ENCODE results near the gene KRT34. TPM values are rescaled to one million over a fixed set of nuclear protein-coding genes. Genes with fewer than 3 reads are reported as not detected.

The KRT34 gene
- polyA plus RNA-seq, 6 donors from 2014 or later = not detected

GRCh38 chr17:41416479-41416878 lies 34.4 kb upstream of the KRT34 start:
- DNase-seq = no peak

DNA sequence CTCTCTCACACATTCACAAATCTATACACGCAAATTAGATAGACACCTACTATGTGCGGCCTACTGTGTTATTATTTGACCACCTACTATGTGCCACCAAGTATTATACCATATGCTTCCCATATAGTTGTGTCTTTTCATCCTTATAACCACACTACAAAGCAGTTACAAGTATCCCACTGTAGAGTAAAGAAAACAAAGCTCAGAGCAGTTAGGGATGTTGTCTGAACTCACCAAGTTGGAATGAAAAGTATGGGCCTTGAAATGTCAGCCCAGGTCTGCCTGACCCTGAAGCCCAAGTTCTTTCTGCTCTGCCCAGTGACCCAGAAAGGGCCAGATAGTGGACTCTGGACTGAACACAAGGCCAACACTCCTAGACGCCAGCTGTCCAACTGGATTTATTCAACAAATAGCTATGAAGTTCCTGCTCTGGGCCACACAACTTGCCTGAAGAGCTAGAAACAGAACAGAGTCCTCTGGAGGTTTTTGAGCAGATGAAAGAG lies 33.8 kb upstream of the KRT34 start:
- Mint-ChIP-seq H3K27me3 (peaks cover 12 to 41% (median 29%) of the 10 kb centered on the region in 3 donors), H3K4me1 (peaks cover 6 to 9% (median 9%) of the 10 kb centered on the region in 3 donors), H3K9me3 (peaks cover 0 to under 1% (median 0%) of the 10 kb centered on the region in 7 donors), H3K4me3 (no peak overlapping the region), H3K27ac (no peak overlapping the region), H3K36me3 (no peaks in the 10 kb centered on the region)
- DNase-seq (no peak), ATAC-seq (ENCODE audit: low read depth in 2 of 2) (no peak)

More at GRCh38 chr17:41416479-41416878, 34.4 kb upstream of the KRT34 start:
- no peak for ATAC-seq (ENCODE audit: low read depth in 2 of 2)
- no peaks in the 10 kb centered on the region for H3K36me3 Mint-ChIP-seq
- H3K27me3 Mint-ChIP-seq = peaks cover 15 to 44% (median 29%) of the 10 kb centered on the region in 3 donors
- peaks cover 6 to 9% (median 9%) of the 10 kb centered on the region in 3 donors for H3K4me1 Mint-ChIP-seq
- H3K27ac Mint-ChIP-seq = peak overlapping the region in 1 of 6 donors; percentile 34
- H3K9me3 Mint-ChIP-seq = no peaks in the 10 kb centered on the region
- no peak overlapping the region for H3K4me3 Mint-ChIP-seq

GRCh38 chr17:41415411-41415810 lies 33.3 kb upstream of the KRT34 start:
- H3K27ac Mint-ChIP-seq = no peak overlapping the region
- DNase-seq (no peak), ATAC-seq (ENCODE audit: low read depth in 2 of 2) (no peak)
- no peaks in the 10 kb centered on the region for H3K36me3 Mint-ChIP-seq
- H3K4me1 Mint-ChIP-seq = peaks cover 6 to 9% (median 9%) of the 10 kb centered on the region in 3 donors
- peaks cover 0 to 1% (median 0%) of the 10 kb centered on the region in 7 donors for H3K9me3 Mint-ChIP-seq
- no peak overlapping the region for H3K4me3 Mint-ChIP-seq
- H3K27me3 Mint-ChIP-seq = peaks cover 12 to 37% (median 29%) of the 10 kb centered on the region in 3 donors

- no peaks in the 10 kb centered on the region for H3K36me3 Mint-ChIP-seq
- no peak for DNase-seq
- peaks cover 14 to 44% (median 39%) of the 10 kb centered on the region in 3 donors for H3K27me3 Mint-ChIP-seq
- ATAC-seq (ENCODE audit: low read depth in 2 of 2) = no peak
- no peak overlapping the region for H3K4me3 Mint-ChIP-seq
- H3K27ac Mint-ChIP-seq = no peak overlapping the region
- H3K4me1 Mint-ChIP-seq = peaks cover 6 to 9% (median 9%) of the 10 kb centered on the region in 3 donors
- peaks cover 0 to 1% (median 0%) of the 10 kb centered on the region in 7 donors for H3K9me3 Mint-ChIP-seq
Measured at GRCh38 chr17:41413982-41414381, 31.9 kb upstream of the KRT34 start.

DNA sequence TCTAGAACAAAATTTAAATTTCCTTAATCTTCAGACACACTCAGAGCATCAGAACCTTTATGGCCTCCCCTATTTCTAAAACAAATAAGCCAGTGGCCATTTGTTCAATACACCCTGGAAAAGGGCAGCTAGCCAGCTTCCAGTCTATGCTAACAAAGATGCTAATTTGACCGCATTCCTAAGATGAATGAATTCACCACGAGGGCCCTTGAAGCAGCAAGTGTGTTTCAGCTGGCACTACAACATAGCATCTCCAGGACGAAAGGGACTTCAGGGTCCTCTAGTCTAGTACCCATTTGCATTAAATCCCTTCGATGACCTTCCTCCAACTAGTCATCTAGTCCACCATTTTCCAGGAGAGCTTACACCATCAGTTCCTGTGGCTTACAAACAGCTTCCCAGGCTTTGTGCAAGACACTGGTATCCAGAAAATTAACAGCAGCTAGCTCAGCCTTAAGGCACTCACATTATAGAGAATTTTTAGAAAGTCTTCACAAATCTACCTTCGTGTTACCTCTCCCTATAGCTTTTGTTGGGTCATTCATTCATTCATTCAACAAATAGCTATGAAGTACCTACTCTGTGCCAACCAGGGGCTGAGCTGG lies 31.3 kb upstream of the KRT34 start:
- Mint-ChIP-seq H3K27me3 (peaks cover 15 to 49% (median 44%) of the 10 kb centered on the region in 3 donors), H3K4me3 (no peak overlapping the region), H3K9me3 (peaks cover 0 to 1% (median 0%) of the 10 kb centered on the region in 7 donors), H3K36me3 (no peaks in the 10 kb centered on the region), H3K27ac (no peak overlapping the region), H3K4me1 (peaks cover 6 to 9% (median 9%) of the 10 kb centered on the region in 3 donors)
- DNase-seq = no peak
- ATAC-seq (ENCODE audit: low read depth in 2 of 2) = no peak

GRCh38 chr17:41411072-41411840 lies 29.1 kb upstream of the KRT34 start:
- H3K4me1 Mint-ChIP-seq = no peaks in the 10 kb centered on the region
- no peaks in the 10 kb centered on the region for H3K36me3 Mint-ChIP-seq
- no peak for DNase-seq
- H3K27ac Mint-ChIP-seq = no peak overlapping the region
- no peak overlapping the region for H3K4me3 Mint-ChIP-seq
- ATAC-seq (ENCODE audit: low read depth in 2 of 2) = no peak
- H3K9me3 Mint-ChIP-seq = peaks cover 0 to 1% (median 0%) of the 10 kb centered on the region in 7 donors
- peaks cover 15 to 60% (median 49%) of the 10 kb centered on the region in 3 donors for H3K27me3 Mint-ChIP-seq

DNA sequence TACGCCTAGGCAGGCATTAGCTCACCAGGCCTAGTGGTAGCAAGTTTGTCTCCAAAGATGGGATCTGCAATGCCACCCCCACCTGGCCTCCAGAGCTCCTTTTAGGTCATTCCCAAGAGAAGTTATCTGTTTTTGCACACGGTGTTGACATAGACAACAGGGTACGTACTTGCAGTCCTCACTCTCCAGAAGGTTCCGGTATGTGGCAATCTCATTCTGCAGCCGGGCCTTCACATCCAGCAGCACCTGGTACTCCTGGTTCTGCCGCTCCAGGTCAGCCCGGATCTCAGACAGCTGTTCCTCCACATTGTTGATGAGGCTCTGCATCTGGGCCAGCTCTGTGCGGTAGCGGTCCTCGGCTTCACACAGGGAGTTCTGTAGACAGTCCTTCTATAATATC lies 25.1 kb upstream of the KRT34 start:
- ATAC-seq (ENCODE audit: low read depth in 2 of 2) (no peak), DNase-seq (no peak)
- H3K27ac Mint-ChIP-seq = no peak overlapping the region
- H3K27me3 Mint-ChIP-seq = peaks cover 29 to 52% (median 48%) of the 10 kb centered on the region in 3 donors
- H3K4me3 Mint-ChIP-seq = no peak overlapping the region
- no peaks in the 10 kb centered on the region for H3K4me1 Mint-ChIP-seq
- H3K9me3 Mint-ChIP-seq = peaks cover 0 to 1% (median 0%) of the 10 kb centered on the region in 7 donors
- H3K36me3 Mint-ChIP-seq = no peaks in the 10 kb centered on the region

GRCh38 chr17:41406205-41406604 lies 24.1 kb upstream of the KRT34 start:
- no peak for DNase-seq
- Mint-ChIP-seq H3K27me3 (peaks cover 34 to 48% (median 47%) of the 10 kb centered on the region in 3 donors), H3K36me3 (no peaks in the 10 kb centered on the region), H3K4me3 (no peak overlapping the region), H3K27ac (peak overlapping the region in 2 of 6 donors; percentile 50 to 96), H3K9me3 (peaks cover 0 to 1% (median 0%) of the 10 kb centered on the region in 7 donors), H3K4me1 (no peaks in the 10 kb centered on the region)
- ATAC-seq (ENCODE audit: low read depth in 2 of 2) = no peak

GRCh38 chr17:41404024-41404671 lies 22.0 kb upstream of the KRT34 start:
- Mint-ChIP-seq H3K4me1 (no peaks in the 10 kb centered on the region), H3K36me3 (no peaks in the 10 kb centered on the region), H3K4me3 (no peak overlapping the region), H3K9me3 (no peaks in the 10 kb centered on the region), H3K27me3 (peaks cover 41 to 53% (median 51%) of the 10 kb centered on the region in 3 donors), H3K27ac (no peak overlapping the region)
- DNase-seq (no peak), ATAC-seq (ENCODE audit: low read depth in 2 of 2) (no peak)

GRCh38 chr17:41403404-41404023 lies 21.4 kb upstream of the KRT34 start:
- H3K27me3 Mint-ChIP-seq = peaks cover 40 to 49% (median 45%) of the 10 kb centered on the region in 3 donors
- H3K36me3 Mint-ChIP-seq = no peaks in the 10 kb centered on the region
- H3K27ac Mint-ChIP-seq = no peak overlapping the region
- DNase-seq = no peak
- no peak for ATAC-seq (ENCODE audit: low read depth in 2 of 2)
- no peaks in the 10 kb centered on the region for H3K9me3 Mint-ChIP-seq
- no peak overlapping the region for H3K4me3 Mint-ChIP-seq
- no peaks in the 10 kb centered on the region for H3K4me1 Mint-ChIP-seq

DNA sequence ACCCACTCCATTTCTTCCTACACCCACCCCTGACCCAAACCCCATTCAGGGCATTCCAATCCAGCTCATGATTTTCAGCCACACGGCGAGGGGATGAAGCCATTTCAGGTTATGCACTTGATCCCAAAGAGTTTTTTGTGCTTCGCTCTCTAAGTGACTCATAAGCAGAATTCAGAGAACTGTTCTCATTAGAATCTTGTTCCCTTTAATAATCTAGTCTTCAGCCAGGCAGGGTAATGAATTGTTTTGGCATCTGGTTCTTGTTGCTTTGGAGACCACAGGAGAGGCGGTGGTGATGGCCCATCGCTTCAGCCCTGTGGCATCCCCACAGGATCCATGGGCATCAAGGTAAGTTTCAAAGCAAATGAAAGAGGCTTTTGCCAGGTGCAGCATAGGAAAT lies 20.1 kb upstream of the KRT34 start:
- Mint-ChIP-seq H3K9me3 (no peaks in the 10 kb centered on the region), H3K4me1 (no peaks in the 10 kb centered on the region), H3K27ac (no peak overlapping the region), H3K27me3 (peaks cover 46 to 52% (median 47%) of the 10 kb centered on the region in 3 donors), H3K4me3 (no peak overlapping the region), H3K36me3 (no peaks in the 10 kb centered on the region)
- no peak for DNase-seq
- no peak for ATAC-seq (ENCODE audit: low read depth in 2 of 2)

GRCh38 chr17:41396996-41397660 lies 15.0 kb upstream of the KRT34 start, which contains the start of gene KRT31:
Gene KRT31, minus strand, starts transcription at chr17:41397608. Its CDS starts 69 bp downstream, at chr17:41397539.
- peaks cover 40 to 49% (median 47%) of the 10 kb centered on the region in 3 donors for H3K27me3 Mint-ChIP-seq
- H3K36me3 Mint-ChIP-seq = no peaks in the 10 kb centered on the region
- no peak for DNase-seq
- no peak for ATAC-seq (ENCODE audit: low read depth in 2 of 2)
- H3K4me3 Mint-ChIP-seq = no peak within 1 kb of the TSS
- no peaks in the 10 kb centered on the region for H3K4me1 Mint-ChIP-seq
- no peak within 1 kb of the TSS for H3K27ac Mint-ChIP-seq
- H3K9me3 Mint-ChIP-seq = no peaks in the 10 kb centered on the region

Measured in naive B cell (primary cell).